NB4 (cell line): ENCODE measurements around the gene NRXN3.

Experiments
- DNase-seq: peaks from one replicate; pipeline ENCODE4 v3.0.0; 2010; ENCODE audit warnings: low read depth
- H3K4me3 ChIP-seq: one replicate; pipeline ENCODE4 v1.5.1; 2011; ENCODE audit warnings: mild to moderate bottlenecking, low read depth, low read length, moderate library complexity
- MYC ChIP-seq: IDR thresholded peaks from 2 replicates; pipeline ENCODE4 v1.6.1; 2011; ENCODE audit warnings: low read depth, low read length
- POLR2A ChIP-seq: IDR thresholded peaks from 2 replicates; pipeline ENCODE4 v1.6.1; 2011; ENCODE audit warnings: mild to moderate bottlenecking; ENCODE audit not compliant: insufficient read length; ENCODE audit errors: extremely low read depth
- TF ChIP-seq, protein P1 (sequence below): IDR thresholded peaks from one replicate; pipeline ENCODE4 v1.5.1; 2012; ENCODE audit warnings: low read depth, low read length
- TF ChIP-seq, protein P2 (sequence below): IDR thresholded peaks from 2 replicates; pipeline ENCODE4 v1.6.1; 2011; ENCODE audit warnings: low read depth, low read length

The NRXN3 gene

DNA sequence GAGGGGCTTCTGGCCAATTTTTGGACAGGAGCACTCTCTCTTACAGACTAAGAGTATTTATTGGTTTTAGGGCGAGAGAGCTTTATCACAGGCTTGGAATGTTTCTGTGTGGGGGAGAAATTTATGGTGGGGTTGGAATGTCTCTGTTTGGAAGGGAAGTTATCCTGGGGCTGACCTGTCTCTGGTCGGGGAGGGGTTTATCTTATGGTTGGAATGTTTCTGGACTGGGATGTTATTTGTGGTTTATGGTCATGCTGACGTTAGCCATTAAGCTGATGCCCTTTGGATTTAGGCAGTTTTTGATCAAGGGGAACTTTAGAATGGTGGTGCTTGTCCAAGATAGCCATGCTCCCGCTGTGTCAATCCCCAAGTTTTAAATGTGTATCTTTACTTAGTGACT lies 1426.4 kb downstream of the NRXN3 start:
- no peak overlapping the region for H3K4me3 ChIP-seq

DNA sequence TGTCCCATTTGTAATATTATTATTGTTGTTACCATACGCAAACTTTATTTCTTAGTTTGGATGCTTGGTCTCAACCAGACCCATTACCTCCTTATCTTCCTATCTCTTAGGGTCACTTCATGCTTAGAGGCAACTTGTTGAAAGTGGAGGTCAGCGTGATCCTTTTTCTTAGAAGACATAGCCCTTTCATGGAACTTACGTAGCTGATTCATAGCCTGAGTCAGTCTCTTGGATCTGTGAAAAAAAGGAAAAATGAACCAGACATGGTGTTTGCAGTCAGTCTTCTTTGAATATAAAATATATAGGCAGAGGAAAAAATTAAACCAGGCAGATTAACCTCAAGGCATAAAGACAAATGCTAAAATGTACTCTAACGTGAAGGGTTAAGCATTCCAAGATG lies 1427.4 kb downstream of the NRXN3 start:
- TF ChIP-seq POLR2A, result no peak
- TF ChIP-seq, protein P1, sequence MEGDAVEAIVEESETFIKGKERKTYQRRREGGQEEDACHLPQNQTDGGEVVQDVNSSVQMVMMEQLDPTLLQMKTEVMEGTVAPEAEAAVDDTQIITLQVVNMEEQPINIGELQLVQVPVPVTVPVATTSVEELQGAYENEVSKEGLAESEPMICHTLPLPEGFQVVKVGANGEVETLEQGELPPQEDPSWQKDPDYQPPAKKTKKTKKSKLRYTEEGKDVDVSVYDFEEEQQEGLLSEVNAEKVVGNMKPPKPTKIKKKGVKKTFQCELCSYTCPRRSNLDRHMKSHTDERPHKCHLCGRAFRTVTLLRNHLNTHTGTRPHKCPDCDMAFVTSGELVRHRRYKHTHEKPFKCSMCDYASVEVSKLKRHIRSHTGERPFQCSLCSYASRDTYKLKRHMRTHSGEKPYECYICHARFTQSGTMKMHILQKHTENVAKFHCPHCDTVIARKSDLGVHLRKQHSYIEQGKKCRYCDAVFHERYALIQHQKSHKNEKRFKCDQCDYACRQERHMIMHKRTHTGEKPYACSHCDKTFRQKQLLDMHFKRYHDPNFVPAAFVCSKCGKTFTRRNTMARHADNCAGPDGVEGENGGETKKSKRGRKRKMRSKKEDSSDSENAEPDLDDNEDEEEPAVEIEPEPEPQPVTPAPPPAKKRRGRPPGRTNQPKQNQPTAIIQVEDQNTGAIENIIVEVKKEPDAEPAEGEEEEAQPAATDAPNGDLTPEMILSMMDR, result no peak
- TF ChIP-seq MYC, result no peak
- TF ChIP-seq, protein P2, sequence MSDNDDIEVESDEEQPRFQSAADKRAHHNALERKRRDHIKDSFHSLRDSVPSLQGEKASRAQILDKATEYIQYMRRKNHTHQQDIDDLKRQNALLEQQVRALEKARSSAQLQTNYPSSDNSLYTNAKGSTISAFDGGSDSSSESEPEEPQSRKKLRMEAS, result no peak
- no peak for DNase-seq
- H3K4me3 ChIP-seq, result no peak overlapping the region

More for the DNA sequence above, 1426.4 kb downstream of the NRXN3 start:
- TF ChIP-seq, protein P2, result no peak
- TF ChIP-seq POLR2A, result no peak
- TF ChIP-seq, protein P1, result no peak
- TF ChIP-seq MYC, result no peak
- DNase-seq, result no peak

DNA sequence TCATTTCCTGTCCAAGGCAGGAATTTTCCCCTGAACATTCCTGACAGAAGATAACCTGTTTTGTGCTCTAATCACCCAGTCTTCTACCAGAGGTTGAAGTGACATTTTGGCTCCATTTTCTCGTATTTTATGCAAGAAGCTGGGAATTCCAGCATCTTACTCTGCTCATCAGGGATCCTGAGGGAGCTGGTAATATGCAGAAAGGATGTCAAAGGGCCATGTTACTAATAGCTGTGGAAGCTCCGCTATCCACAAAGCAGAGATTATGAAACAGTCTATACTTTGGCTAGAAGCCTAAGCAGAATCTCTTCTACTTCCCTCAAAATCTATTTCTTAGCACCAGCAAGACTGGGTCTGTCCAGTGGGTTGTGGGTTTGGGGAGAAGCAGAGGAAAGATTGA lies 1428.2 kb downstream of the NRXN3 start:
- no peak for TF ChIP-seq MYC
- TF ChIP-seq, protein P1, result no peak
- TF ChIP-seq POLR2A, result no peak
- TF ChIP-seq, protein P2, result no peak
- no peak for DNase-seq
- no peak overlapping the region for H3K4me3 ChIP-seq

DNA sequence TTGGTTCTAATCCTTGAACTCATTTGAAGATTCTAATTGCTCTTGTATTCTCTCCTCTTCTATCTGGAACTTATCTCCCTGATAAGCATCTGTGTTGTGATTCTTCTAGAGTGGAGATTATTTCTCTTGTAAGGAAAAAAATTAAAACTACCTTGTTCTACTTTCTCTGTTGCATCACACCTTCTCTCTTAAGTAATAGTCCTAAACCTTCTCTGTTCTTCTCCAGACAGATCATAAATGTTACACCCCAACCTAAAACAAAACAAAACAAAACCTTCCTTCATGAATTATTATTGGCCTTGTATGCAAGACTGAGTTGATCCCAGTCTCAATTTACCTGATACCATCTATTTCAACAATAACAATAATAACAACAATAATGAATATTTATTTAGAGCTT lies 1429.1 kb downstream of the NRXN3 start:
- TF ChIP-seq MYC, result no peak
- TF ChIP-seq, protein P1, result no peak
- TF ChIP-seq, protein P2, result no peak
- no peak for TF ChIP-seq POLR2A

DNA sequence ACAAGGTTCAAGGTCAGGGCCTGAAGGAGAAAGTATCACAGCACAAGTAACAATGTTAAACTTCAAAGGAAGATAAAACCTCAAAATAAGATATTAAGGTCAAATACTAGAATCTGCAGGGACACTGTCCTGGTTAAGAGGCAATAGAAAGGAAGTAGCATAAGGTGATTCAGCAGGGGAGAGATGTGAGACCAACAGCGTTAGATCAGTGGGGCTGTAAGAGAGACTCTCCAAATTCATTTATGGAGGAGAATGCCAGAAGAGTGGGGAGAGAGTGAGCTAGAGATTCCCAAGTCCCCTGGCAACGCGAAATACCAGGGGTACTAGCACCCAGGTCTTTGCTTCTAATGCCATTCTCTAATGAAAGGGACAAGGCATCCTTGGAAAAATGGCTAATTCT lies 1430.2 kb downstream of the NRXN3 start:
- DNase-seq, result no peak
- TF ChIP-seq POLR2A, result no peak
- no peak for TF ChIP-seq MYC
- TF ChIP-seq, protein P1, result no peak
- TF ChIP-seq, protein P2, result no peak
- no peak overlapping the region for H3K4me3 ChIP-seq

More for the DNA sequence above, 1429.1 kb downstream of the NRXN3 start:
- no peak for DNase-seq
- no peak overlapping the region for H3K4me3 ChIP-seq

DNA sequence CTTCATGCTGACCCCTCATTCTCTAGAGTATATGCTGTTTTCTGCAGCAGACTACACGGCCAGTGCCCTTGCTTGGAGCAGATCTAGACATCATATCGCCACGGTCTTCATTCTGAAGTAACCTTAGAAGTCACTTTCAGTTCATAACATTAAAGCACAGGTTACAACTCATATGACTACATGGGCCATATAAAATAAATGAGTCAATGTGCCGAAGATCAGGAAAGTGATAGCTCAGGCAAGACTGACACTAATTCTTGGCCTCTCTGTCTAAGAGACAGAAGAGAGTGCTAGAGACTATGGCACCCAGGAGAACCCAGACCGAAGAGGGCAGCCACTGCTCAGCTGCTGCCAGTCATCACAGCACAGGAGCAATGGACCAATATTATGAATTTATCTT lies 1431.4 kb downstream of the NRXN3 start:
- no peak for DNase-seq
- no peak for TF ChIP-seq POLR2A
- TF ChIP-seq, protein P1, result no peak
- TF ChIP-seq, protein P2, result no peak
- TF ChIP-seq MYC, result no peak
- no peak overlapping the region for H3K4me3 ChIP-seq
